Body of pancreas (tissue), 4 donors: Measurements from ENCODE around the gene DYSF. TPM values are rescaled to one million over a fixed set of nuclear protein-coding genes. Genes with fewer than 3 reads are reported as not detected.

Experiments
- ATAC-seq: fragments of 150-250 bp; one replicate; pipeline ENCODE4 v1.9.1; 2016
- DNase-seq, 4 donors: peaks; one replicate each; pipeline ENCODE4 v3.0.0-alpha.2; 2019
- H3K27ac ChIP-seq, 4 donors: fragments of 200-600 bp; sonication (generic); 1 replicate in 3 of 4; 2 replicates in 1 of 4; pipeline versions ENCODE4 v1.5.1 to v1.6.1; 2016 to 2019; ENCODE audit warnings: mild to moderate bottlenecking in 1 of 4, mixed read lengths in 1 of 4, moderate library complexity in 1 of 4
- H3K27me3 ChIP-seq, 2 donors: fragments of 200-600 bp; sonication (generic); one replicate each; pipeline ENCODE4 v1.6.0; 2016; ENCODE audit warnings: mild to moderate bottlenecking in 1 of 2
- H3K36me3 ChIP-seq, 2 donors: fragments of 200-600 bp; sonication (generic); replicated peaks in 1 of 2; 2 replicates each; pipeline ENCODE4 v1.5.1; 2016; ENCODE audit warnings: low read depth in 2 of 2; ENCODE audit not compliant: insufficient read depth in 1 of 2
- H3K4me1 ChIP-seq: fragments of 200-600 bp; sonication (generic); one replicate; pipeline ENCODE4 v1.6.0; 2016
- H3K4me3 ChIP-seq, 2 donors: fragments of 200-600 bp; sonication (generic); 1 replicate in 1 of 2; 2 replicates in 1 of 2; pipeline ENCODE4 v1.5.1; 2016 to 2019
- H3K9me3 ChIP-seq, 3 donors: fragments of 200-600 bp; sonication (generic); 1 replicate in 2 of 3; 2 replicates in 1 of 3; pipeline ENCODE4 v1.5.1; 2016
- CTCF ChIP-seq, 7 experiments: fragments of 450-650 bp in 4 of 7; fragments of 200-600 bp in 3 of 7; sonication (generic) in 3 of 7; IDR thresholded peaks; one replicate each; pipeline ENCODE4 v1.5.1; 2016 to 2019; ENCODE audit warnings: antibody characterized with exemption in 7 of 7
- POLR2A ChIP-seq, 3 donors: fragments of 450-650 bp; IDR thresholded peaks; one replicate each; pipeline ENCODE4 v1.6.1; 2016; ENCODE audit warnings: antibody characterized with exemption in 3 of 3, mild to moderate bottlenecking in 2 of 3
- WGBS, 2 donors: methylation state at CpG; one replicate each; pipeline ENCODE4 v1.1.5; 2017; 5-methylcytosine and 5-hydroxymethylcytosine counted together
- intact Hi-C: fragments of 100-400 bp; cut with DNase I; formaldehyde crosslinking; loops from one replicate; pipeline ENCODE4 v1.15.1; 2023
- total RNA-seq, 2 donors: library from RNA; depleted of rRNA; stranded (reverse); fragments of >200 nt; gene quantifications; one replicate each; pipeline ENCODE4 v1.1.0, GENCODE V29; 2016

The DYSF gene
- total RNA-seq, 2 donors from 2014 or later, result 3.1 to 10.9 TPM

GRCh38 chr2:71615767-71616730 lies 162.7 kb downstream of the DYSF start:
- Histone ChIP-seq H3K36me3 (no peaks in the 10 kb centered on the region), H3K4me3 (no peak overlapping the region), H3K4me1 (peaks cover 11% of the 10 kb centered on the region), H3K27ac (peak overlapping the region in 2 of 4 donors; percentile 49 to 54), H3K27me3 (no peaks in the 10 kb centered on the region), H3K9me3 (no peaks in the 10 kb centered on the region)
- DNase-seq, result peak in 2 of 4 donors; percentile 0 to 8
- ATAC-seq, result no peak
- intact Hi-C loops, result no loop called here
- TF ChIP-seq CTCF (IDR thresholded peaks at IDR 0.05), result no peak
- TF ChIP-seq POLR2A (IDR thresholded peaks at IDR 0.05), result no peak
- 76 to 77% methylated on average over 13 of the region's 13 CpGs for WGBS, 2 donors

GRCh38 chr2:71617266-71617665 lies 163.9 kb downstream of the DYSF start:
- no peaks in the 10 kb centered on the region for H3K27me3 ChIP-seq
- no peaks in the 10 kb centered on the region for H3K36me3 ChIP-seq
- TF ChIP-seq POLR2A (IDR thresholded peaks at IDR 0.05), result no peak
- H3K4me1 ChIP-seq, result peaks cover 11% of the 10 kb centered on the region
- WGBS, 2 donors, result 93 to 94% methylated on average over 5 of the region's 5 CpGs
- ATAC-seq (no peak), DNase-seq (no peak)
- no peak overlapping the region for H3K4me3 ChIP-seq
- intact Hi-C loops, result no loop called here
- H3K9me3 ChIP-seq, result no peaks in the 10 kb centered on the region
- no peak overlapping the region for H3K27ac ChIP-seq

GRCh38 chr2:71618327-71619113 lies 165.2 kb downstream of the DYSF start:
- DNase-seq (peak in 1 of 4 donors; percentile 4), ATAC-seq (no peak)
- no peak overlapping the region for H3K27ac ChIP-seq
- no peaks in the 10 kb centered on the region for H3K27me3 ChIP-seq
- 70 to 72% methylated on average over 7 to 12 of the region's 12 CpGs for WGBS, 2 donors
- no peak for TF ChIP-seq CTCF (IDR thresholded peaks at IDR 0.05)
- no peak for TF ChIP-seq POLR2A (IDR thresholded peaks at IDR 0.05)
- intact Hi-C loops, result no loop called here
- no peak overlapping the region for H3K4me3 ChIP-seq
- no peaks in the 10 kb centered on the region for H3K36me3 ChIP-seq
- H3K9me3 ChIP-seq, result no peaks in the 10 kb centered on the region
- H3K4me1 ChIP-seq, result peaks cover 11% of the 10 kb centered on the region

GRCh38 chr2:71619230-71619741 lies 165.9 kb downstream of the DYSF start:
- Histone ChIP-seq H3K4me3 (no peak overlapping the region), H3K27me3 (no peaks in the 10 kb centered on the region), H3K36me3 (no peaks in the 10 kb centered on the region), H3K27ac (no peak overlapping the region), H3K4me1 (peaks cover 11% of the 10 kb centered on the region), H3K9me3 (no peaks in the 10 kb centered on the region)
- intact Hi-C loops, result no loop called here
- no peak for ATAC-seq
- TF ChIP-seq POLR2A (IDR thresholded peaks at IDR 0.05) (no peak), CTCF (IDR thresholded peaks at IDR 0.05) (no peak)
- WGBS, 2 donors, result 67 to 80% methylated on average over 8 to 15 of the region's 15 CpGs
- peak in 2 of 4 donors; percentile 0 to 7 for DNase-seq

GRCh38 chr2:71620116-71620515 lies 166.8 kb downstream of the DYSF start:
- WGBS, 2 donors, result 81 to 93% methylated on average over 6 of the region's 6 CpGs
- intact Hi-C loops, result no loop called here
- TF ChIP-seq CTCF (IDR thresholded peaks at IDR 0.05) (no peak), POLR2A (IDR thresholded peaks at IDR 0.05) (no peak)

More at GRCh38 chr2:71620116-71620515, 166.8 kb downstream of the DYSF start:
- Histone ChIP-seq H3K36me3 (no peaks in the 10 kb centered on the region), H3K4me3 (no peak overlapping the region), H3K9me3 (no peaks in the 10 kb centered on the region), H3K27me3 (no peaks in the 10 kb centered on the region), H3K4me1 (peaks cover 8% of the 10 kb centered on the region), H3K27ac (no peak overlapping the region)
- ATAC-seq (no peak), DNase-seq (peak in 1 of 4 donors; percentile 3)
